NCI-H82 treated with DMSO at 0.1 percent for 48 hours (cell line): Measurements from ENCODE around the gene FANCD2OS.
"Not testable (repeated sequence)": the region's sequence is repeated elsewhere in the genome, so short reads cannot be mapped to it uniquely, and the experiment has no call there.

Experiments
- DNase-seq: peaks from one replicate; lab custom pipeline; 2025; ENCODE audit not compliant: unreplicated experiment; lab: John Stamatoyannopoulos, UW

FANCD2OS gene

GRCh38 chr3:10108091-10108490 is at the start of gene FANCD2OS:
Gene FANCD2OS, minus strand, starts transcription at chr3:10108255. Its CDS starts 3,481 bp downstream, at chr3:10104774.
- no peak for DNase-seq

DNA sequence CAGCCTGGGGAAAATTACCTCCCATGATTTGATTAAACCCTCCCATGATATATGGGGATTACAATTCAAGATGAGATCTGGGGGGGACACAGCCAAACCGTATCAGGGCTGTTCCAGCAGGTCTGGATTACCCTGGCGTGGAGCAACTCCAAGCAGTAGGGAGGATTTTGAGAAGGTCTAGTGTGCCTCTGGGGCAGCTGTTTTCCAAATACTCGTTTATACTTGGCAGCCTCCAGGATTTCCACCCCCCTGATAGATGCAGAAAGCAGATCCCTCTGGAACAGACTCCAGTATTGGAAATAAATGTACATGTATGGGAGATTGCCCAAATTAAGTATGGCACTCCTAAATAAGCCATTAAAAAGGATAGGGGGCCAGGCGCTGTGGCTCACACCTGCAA is 49.0 kb upstream of the FANCD2OS start:
- no peak for DNase-seq

GRCh38 chr3:10155658-10156057 is 47.6 kb upstream of the FANCD2OS start:
- DNase-seq: no peak

DNA sequence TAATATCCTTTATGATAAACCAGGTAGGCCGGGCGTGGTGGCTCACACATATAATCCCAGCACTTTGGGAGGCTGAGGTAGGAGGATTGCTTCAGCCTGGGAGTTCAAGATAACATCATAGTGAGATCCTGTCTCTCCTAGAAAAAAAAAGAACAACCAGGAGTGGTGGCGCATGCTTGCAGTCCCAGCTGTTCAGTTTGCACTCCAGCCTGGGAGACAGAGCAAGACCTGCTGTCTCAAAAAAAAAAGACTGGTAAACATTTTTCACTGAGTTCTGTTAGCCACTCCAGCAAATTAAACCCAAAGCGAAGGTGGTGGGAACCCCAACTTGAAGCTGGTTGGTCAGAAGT is 47.0 kb upstream of the FANCD2OS start:
- no peak for DNase-seq

DNA sequence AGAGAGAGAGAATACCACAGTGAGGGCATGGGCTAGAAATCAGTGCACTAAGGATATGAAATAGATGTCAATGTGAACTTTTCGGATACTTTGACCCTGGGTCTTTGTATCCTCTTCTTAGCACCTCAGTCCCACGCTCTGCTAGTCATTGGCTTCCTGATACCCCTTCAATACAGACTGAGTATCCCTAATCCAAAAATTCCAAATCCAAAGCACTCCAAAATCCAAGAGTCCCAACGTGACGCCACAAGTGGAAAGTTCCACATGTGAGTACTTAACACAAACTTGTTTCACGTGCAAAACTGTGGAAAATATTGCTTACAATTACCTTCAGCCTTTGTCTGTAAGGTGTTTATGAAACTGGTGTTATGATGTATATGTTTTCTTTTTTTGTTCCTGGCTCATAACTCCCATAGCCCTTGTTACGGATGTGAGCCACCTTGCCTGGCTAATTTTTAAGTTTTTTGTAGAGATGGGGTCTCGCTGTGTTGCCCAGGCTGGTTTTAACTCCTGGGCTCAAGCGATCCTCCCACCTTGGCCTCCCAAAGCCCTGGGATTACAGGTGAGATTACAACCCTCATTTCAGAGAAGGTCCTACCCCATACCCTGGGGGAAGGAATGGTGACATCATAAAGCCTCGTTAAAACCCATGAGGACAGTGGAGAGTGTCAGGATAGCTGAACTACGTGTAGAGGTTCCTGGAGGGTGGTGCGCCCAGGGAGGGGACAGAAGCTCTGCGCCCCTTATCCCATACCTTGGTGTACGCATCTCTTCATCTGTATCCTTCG is 46.5 kb upstream of the FANCD2OS start:
- DNase-seq: no peak

GRCh38 chr3:10150987-10151386 is 42.9 kb upstream of the FANCD2OS start:
- DNase-seq: no peak

DNA sequence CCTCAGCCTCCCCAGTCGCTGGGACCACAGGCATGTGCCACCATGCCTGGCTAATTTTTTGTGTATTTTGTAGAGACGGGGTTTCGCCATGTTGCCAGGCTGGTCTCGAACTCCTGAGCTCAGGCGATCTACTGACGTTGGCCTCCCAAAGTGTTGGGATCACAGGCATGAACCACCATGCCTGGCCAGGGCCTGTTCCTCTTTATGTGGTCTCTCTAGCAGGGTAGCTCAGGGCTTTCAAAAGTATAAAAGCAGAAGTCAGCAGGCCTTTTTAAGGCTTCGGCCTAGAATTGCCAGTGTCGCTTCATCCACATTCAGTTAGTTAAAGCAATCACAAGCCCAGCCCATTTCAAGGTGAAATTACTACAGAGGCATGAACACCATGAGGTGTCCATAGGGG is 41.2 kb upstream of the FANCD2OS start:
- DNase-seq: no peak

GRCh38 chr3:10145685-10146084 is 37.6 kb upstream of the FANCD2OS start:
- DNase-seq: no peak

DNA sequence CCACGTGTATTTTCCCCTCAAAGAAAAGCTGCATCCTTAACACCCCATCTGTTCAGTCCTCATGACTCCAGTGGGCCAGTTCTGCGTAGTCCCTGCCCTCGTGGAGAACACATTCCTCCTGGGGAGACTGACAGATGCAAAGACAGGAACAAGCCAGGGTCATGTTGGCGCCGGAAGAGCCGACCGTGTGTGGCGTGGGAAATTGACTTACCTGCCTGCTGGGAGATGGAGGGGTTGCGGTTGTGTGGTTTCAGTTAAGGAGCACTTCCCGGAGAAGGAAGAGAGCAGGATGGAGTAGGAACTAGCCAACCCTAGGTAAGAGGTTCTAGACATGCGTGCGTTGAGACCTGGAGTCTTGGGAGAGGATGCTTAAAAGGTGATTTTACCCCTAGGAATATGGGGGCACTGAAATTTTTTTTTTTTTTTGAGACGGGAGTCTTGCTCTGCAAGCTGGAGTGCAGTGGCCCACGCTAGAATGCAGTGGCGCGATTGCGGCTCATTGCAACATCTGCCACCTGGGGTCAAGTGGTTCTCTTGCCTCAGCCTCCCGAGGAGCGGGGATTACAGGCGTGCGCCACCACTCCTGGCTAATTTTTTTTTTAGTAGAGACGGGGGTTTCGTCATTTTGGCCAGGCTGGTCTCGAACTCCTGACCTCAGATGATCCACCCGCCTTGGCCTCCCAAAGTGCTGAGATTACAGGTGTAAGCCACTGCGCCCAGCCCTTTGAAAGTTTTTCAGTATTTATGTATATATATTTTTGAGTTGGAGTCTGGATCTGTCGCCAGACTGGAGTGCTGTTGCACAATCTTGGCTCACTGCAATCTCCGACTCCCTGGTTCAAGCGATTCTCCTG is 34.9 kb upstream of the FANCD2OS start:
- DNase-seq: no peak

GRCh38 chr3:10140996-10141546 is 33.0 kb upstream of the FANCD2OS start:
- DNase-seq: no peak

- no peak for DNase-seq
These were observed 29.1 kb upstream of the FANCD2OS start for GRCh38 chr3:10137178-10137577.

GRCh38 chr3:10136426-10137005 is 28.5 kb upstream of the FANCD2OS start:
- DNase-seq: no peak

GRCh38 chr3:10135872-10136271 is 27.8 kb upstream of the FANCD2OS start:
- DNase-seq: not testable (repeated sequence)

- no peak for DNase-seq
These were observed 14.7 kb upstream of the FANCD2OS start for GRCh38 chr3:10122724-10123123.

- DNase-seq: no peak
These were observed 13.0 kb upstream of the FANCD2OS start for GRCh38 chr3:10121064-10121463.

DNA sequence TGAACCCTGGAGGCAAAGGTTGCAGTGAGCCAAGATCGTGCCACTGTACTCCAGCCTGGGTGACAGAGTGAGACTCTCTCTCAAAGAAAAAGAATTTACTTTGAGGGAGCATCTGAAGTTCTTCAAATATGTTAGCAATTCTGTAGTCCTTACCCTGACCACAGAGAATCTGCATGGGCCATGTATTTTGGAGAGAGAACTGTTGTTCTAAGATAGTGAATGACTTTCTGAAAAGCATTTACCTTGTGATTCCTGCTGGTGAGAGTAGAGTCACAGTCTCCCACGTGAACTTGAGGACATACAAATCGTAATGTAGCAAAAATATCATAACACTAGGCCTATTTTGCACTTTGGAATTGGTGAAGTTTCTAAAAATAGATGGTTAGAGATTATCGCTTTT is 11.3 kb upstream of the FANCD2OS start:
- no peak for DNase-seq

GRCh38 chr3:10116928-10117327 is 8.9 kb upstream of the FANCD2OS start:
- DNase-seq: no peak

GRCh38 chr3:10116138-10116460 is 8.0 kb upstream of the FANCD2OS start:
- DNase-seq: no peak

GRCh38 chr3:10115326-10116137 is 7.5 kb upstream of the FANCD2OS start, which contains the start of gene BRK1:
Gene BRK1, plus strand, starts transcription at chr3:10115675. Its CDS starts 27 bp downstream, at chr3:10115702.
- DNase-seq: peak; percentile 83

DNA sequence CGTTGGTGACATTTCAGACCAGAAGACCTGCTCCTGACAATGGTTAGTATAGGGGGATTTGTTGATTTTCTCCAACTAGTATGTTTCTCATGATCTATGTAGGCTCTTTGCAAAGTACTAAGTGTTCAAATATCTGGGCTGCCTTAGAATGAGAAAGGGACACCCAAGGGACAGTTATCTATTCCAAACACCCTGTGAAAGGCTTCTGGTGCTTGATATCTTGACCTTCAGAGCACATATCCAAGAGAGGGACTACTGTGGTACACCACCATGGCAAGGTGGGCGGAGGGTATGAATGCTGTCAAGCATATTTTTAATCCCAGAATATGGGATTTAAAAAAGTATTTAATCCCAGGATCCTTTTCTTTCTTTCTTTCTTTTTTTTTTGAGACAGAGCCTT is 1.1 kb downstream of the FANCD2OS start:
- no peak for DNase-seq

- DNase-seq: no peak
These were observed 9.0 kb downstream of the FANCD2OS start for GRCh38 chr3:10099041-10099440.
